A549 (cell line): ENCODE measurements around the gene ARRDC3. TPM values are rescaled to one million over a fixed set of nuclear protein-coding genes. Genes with fewer than 3 reads are reported as not detected.

ENCODE experiments used
- CBX8 ChIP-seq: fragments of 200-600 bp; sonication (generic); IDR thresholded peaks from 2 replicates; pipeline ENCODE4 v1.6.1; 2016
- CEBPB ChIP-seq, 2 experiments: fragments of >200 bp in 1 of 2; sonication (Bioruptor Twin) in 1 of 2; formaldehyde crosslinking in 1 of 2; IDR thresholded peaks; 2 replicates each; pipeline ENCODE4 v1.6.1; 2012 to 2016
- EHF ChIP-seq: fragments of 250-450 bp; sonication (Bioruptor Pico); IDR thresholded peaks from 2 replicates; pipeline ENCODE4 v1.5.0; 2020; ENCODE audit warnings: mild to moderate bottlenecking
- EHMT2 ChIP-seq: fragments of 200-600 bp; sonication (generic); IDR thresholded peaks from 2 replicates; pipeline ENCODE4 v1.6.1; 2016; ENCODE audit warnings: antibody characterized with exemption, low read depth, mild to moderate bottlenecking, moderate library complexity
- EP300 ChIP-seq, 2 experiments: fragments of >200 bp; sonication (Bioruptor Twin); formaldehyde crosslinking; IDR thresholded peaks; 2 replicates in 1 of 2; 3 replicates in 1 of 2; pipeline ENCODE4 v1.6.1; 2016 to 2017
- FOSB ChIP-seq: fragments of 250-450 bp; sonication (Bioruptor Pico); IDR thresholded peaks from 2 replicates; pipeline ENCODE4 v1.5.0; 2020; ENCODE audit warnings: mild to moderate bottlenecking, moderate library complexity
- HOXB5 ChIP-seq: fragments of 250-450 bp; sonication (Bioruptor Pico); IDR thresholded peaks from 2 replicates; pipeline ENCODE4 v1.5.0; 2020; ENCODE audit warnings: mild to moderate bottlenecking, moderate library complexity
- JUN ChIP-seq, 2 experiments: fragments of >200 bp; sonication (Bioruptor Twin); formaldehyde crosslinking; IDR thresholded peaks; 2 replicates in 1 of 2; 3 replicates in 1 of 2; pipeline ENCODE4 v1.6.1; 2016 to 2017
- KDM5A ChIP-seq: fragments of 200-600 bp; sonication (generic); IDR thresholded peaks from 2 replicates; pipeline ENCODE4 v1.6.1; 2016; ENCODE audit warnings: antibody characterized with exemption, mild to moderate bottlenecking
- NPAS2 ChIP-seq: fragments of 250-450 bp; sonication (Bioruptor Pico); IDR thresholded peaks from 2 replicates; pipeline ENCODE4 v1.8.0; 2022; ENCODE audit warnings: mild to moderate bottlenecking, moderate library complexity, borderline replicate concordance
- PHF8 ChIP-seq: fragments of 200-600 bp; sonication (generic); IDR thresholded peaks from 2 replicates; pipeline ENCODE4 v1.6.1; 2016; ENCODE audit warnings: low read depth, mild to moderate bottlenecking, antibody characterized with exemption, moderate library complexity, borderline replicate concordance
- POLR2AphosphoS2 ChIP-seq: conservative IDR thresholded peaks from 2 replicates; pipeline ENCODE4 v1.6.1; 2012; ENCODE audit warnings: low read length, improper control_type of control experiment, inconsistent platforms
- RARB ChIP-seq: fragments of 250-450 bp; sonication (Bioruptor Pico); IDR thresholded peaks from 2 replicates; pipeline ENCODE4 v1.8.0; 2021; ENCODE audit warnings: mild to moderate bottlenecking, moderate library complexity
- RNF2 ChIP-seq: fragments of 200-600 bp; sonication (generic); IDR thresholded peaks from 2 replicates; pipeline ENCODE4 v1.6.1; 2016; ENCODE audit warnings: low read depth, mild to moderate bottlenecking, antibody characterized with exemption, moderate library complexity, borderline replicate concordance
- SREBF2 ChIP-seq: fragments of 450-650 bp; IDR thresholded peaks from 2 replicates; pipeline ENCODE4 v1.6.1; 2014; ENCODE audit warnings: mild to moderate bottlenecking, moderate library complexity
- TP53 ChIP-seq: fragments of 250-450 bp; sonication (Bioruptor Pico); IDR thresholded peaks from 2 replicates; pipeline ENCODE4 v1.5.0; 2021; ENCODE audit warnings: mild to moderate bottlenecking, moderate library complexity
- ZC3H11A ChIP-seq: fragments of 450-650 bp; IDR thresholded peaks from 2 replicates; pipeline ENCODE4 v1.6.1; 2014; ENCODE audit warnings: antibody characterized with exemption, mild to moderate bottlenecking
- ZFP36 ChIP-seq: fragments of 450-650 bp; IDR thresholded peaks from 2 replicates; pipeline ENCODE4 v1.6.1; 2014; ENCODE audit warnings: borderline replicate concordance; ENCODE audit not compliant: partially characterized antibody
- ZNF302 ChIP-seq: fragments of 250-450 bp; sonication (Bioruptor Pico); IDR thresholded peaks from 2 replicates; pipeline ENCODE4 v1.9.0; 2021; ENCODE audit warnings: inconsistent platforms, mild to moderate bottlenecking, moderate library complexity
- ZSCAN20 ChIP-seq: fragments of 250-450 bp; sonication (Bioruptor Pico); IDR thresholded peaks from 2 replicates; pipeline ENCODE4 v1.8.0; 2022; ENCODE audit warnings: mild to moderate bottlenecking, moderate library complexity
- polyA plus RNA-seq, 4 experiments: library from polyadenylated mRNA; depleted of rRNA in 3 of 4; stranded (reverse); fragments of >200 nt; fragmentation: RNase III in 1 of 4; extraction: RNeasy Plus Mini Kit Qiagen cat#74134 plus additional on column Dnase treatment in 1 of 4; gene quantifications; 2 replicates in 3 of 4; 3 replicates in 1 of 4; pipeline ENCODE4 v1.2.3, GENCODE V29; 2011 to 2017
- TF ChIP-seq, protein P1 (sequence below): fragments of >200 bp; sonication (Bioruptor Twin); formaldehyde crosslinking; IDR thresholded peaks from 3 replicates; pipeline ENCODE4 v1.5.1; 2016
- TF ChIP-seq, protein P2 (sequence below): fragments of 200-600 bp; sonication (generic); IDR thresholded peaks from 2 replicates; pipeline ENCODE4 v1.6.1; 2016; ENCODE audit warnings: antibody characterized with exemption, mild to moderate bottlenecking, moderate library complexity
- TF ChIP-seq, protein P3 (sequence below): fragments of 250-450 bp; sonication (Bioruptor Pico); IDR thresholded peaks from 2 replicates; pipeline ENCODE4 v1.5.0; 2020; ENCODE audit warnings: low read depth, mild to moderate bottlenecking, moderate library complexity
- TF ChIP-seq, protein P4 (sequence below): IDR thresholded peaks from 2 replicates; pipeline ENCODE4 v1.6.1; 2012
- TF ChIP-seq, protein P5 (sequence below): fragments of >200 bp; sonication (Bioruptor Twin); formaldehyde crosslinking; IDR thresholded peaks from 3 replicates; pipeline ENCODE4 v1.6.1; 2016
- TF ChIP-seq, protein P6 (sequence below): IDR thresholded peaks from 2 replicates; pipeline ENCODE4 v1.6.1; 2012; ENCODE audit warnings: low read depth, borderline replicate concordance

The ARRDC3 gene
- polyA plus RNA-seq, 2 of the 4 experiments (the other 2 are of a cell fraction): 9.9 to 36.3 TPM

DNA sequence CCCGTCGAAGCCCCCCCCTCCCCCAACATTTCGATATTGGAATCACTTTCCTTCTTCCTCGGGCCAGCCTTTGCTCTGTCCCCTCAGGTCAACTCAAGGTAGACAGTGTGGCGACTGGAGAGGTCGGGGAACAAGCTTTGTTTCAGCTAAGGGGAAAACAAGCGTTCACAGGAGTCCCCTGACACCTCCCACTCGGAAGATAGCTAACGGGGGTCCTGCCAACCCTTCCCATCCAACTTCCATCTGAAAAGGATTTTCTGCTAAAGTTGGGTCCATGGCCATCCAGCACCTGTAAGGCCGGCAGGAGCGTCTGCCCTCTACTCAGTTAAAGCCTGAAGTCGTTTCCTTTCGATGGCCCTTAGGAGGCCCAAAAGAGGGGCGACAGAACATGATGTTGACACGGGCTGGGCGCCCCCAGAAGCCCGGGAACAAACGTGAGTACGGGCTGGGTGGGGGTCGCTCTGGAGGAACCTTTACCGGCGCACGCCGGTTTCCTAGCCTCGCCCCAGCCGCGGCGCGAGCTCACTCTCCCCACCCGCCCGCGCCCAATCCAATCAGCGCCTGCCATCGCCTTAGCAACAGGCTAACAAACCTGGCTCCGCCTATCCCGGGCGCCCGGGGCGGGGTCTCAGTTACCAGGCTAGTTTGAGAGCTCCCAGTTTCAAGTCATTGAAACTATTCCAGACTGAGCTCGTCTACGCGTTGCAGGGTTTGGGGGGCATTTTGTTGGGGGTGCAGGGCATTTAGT lies 2.5 kb downstream of the ARRDC3 start (continued):
- TF ChIP-seq, protein P1, sequence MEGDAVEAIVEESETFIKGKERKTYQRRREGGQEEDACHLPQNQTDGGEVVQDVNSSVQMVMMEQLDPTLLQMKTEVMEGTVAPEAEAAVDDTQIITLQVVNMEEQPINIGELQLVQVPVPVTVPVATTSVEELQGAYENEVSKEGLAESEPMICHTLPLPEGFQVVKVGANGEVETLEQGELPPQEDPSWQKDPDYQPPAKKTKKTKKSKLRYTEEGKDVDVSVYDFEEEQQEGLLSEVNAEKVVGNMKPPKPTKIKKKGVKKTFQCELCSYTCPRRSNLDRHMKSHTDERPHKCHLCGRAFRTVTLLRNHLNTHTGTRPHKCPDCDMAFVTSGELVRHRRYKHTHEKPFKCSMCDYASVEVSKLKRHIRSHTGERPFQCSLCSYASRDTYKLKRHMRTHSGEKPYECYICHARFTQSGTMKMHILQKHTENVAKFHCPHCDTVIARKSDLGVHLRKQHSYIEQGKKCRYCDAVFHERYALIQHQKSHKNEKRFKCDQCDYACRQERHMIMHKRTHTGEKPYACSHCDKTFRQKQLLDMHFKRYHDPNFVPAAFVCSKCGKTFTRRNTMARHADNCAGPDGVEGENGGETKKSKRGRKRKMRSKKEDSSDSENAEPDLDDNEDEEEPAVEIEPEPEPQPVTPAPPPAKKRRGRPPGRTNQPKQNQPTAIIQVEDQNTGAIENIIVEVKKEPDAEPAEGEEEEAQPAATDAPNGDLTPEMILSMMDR: no peak
- TF ChIP-seq ZSCAN20 (CRISPR knock-in tag): no peak
- peak; percentile 70 for TF ChIP-seq TP53 (CRISPR knock-in tag)
- TF ChIP-seq ZC3H11A: no peak
- no peak for TF ChIP-seq ZFP36
- TF ChIP-seq RNF2: no peak
- no peak for TF ChIP-seq RARB (CRISPR knock-in tag)
- TF ChIP-seq KDM5A: no peak
- TF ChIP-seq JUN (IDR thresholded peaks at IDR 0.05): peak in 1 of 2 experiments; percentile 47; a peak in 2 of 5 replicates
- peak; percentile 59; the same call in 1 of the 2 replicates for TF ChIP-seq POLR2AphosphoS2
- TF ChIP-seq SREBF2: no peak
- TF ChIP-seq FOSB (CRISPR knock-in tag): peak; percentile 93
- no peak; the same call in 1 of the 2 replicates for TF ChIP-seq HOXB5
- no peak for TF ChIP-seq NPAS2 (CRISPR knock-in tag)
- no peak; the same call in 1 of the 2 replicates for TF ChIP-seq PHF8
- TF ChIP-seq ZNF302 (CRISPR knock-in tag): no peak
- 0 out of 5 replicates have a peak, but pooled peaks of 1 of the 2 experiments have one; percentile 19 for TF ChIP-seq EP300 (IDR thresholded peaks at IDR 0.05)
- TF ChIP-seq CEBPB (IDR thresholded peaks at IDR 0.05): no peak
- TF ChIP-seq EHMT2: no peak
- TF ChIP-seq, protein P2, sequence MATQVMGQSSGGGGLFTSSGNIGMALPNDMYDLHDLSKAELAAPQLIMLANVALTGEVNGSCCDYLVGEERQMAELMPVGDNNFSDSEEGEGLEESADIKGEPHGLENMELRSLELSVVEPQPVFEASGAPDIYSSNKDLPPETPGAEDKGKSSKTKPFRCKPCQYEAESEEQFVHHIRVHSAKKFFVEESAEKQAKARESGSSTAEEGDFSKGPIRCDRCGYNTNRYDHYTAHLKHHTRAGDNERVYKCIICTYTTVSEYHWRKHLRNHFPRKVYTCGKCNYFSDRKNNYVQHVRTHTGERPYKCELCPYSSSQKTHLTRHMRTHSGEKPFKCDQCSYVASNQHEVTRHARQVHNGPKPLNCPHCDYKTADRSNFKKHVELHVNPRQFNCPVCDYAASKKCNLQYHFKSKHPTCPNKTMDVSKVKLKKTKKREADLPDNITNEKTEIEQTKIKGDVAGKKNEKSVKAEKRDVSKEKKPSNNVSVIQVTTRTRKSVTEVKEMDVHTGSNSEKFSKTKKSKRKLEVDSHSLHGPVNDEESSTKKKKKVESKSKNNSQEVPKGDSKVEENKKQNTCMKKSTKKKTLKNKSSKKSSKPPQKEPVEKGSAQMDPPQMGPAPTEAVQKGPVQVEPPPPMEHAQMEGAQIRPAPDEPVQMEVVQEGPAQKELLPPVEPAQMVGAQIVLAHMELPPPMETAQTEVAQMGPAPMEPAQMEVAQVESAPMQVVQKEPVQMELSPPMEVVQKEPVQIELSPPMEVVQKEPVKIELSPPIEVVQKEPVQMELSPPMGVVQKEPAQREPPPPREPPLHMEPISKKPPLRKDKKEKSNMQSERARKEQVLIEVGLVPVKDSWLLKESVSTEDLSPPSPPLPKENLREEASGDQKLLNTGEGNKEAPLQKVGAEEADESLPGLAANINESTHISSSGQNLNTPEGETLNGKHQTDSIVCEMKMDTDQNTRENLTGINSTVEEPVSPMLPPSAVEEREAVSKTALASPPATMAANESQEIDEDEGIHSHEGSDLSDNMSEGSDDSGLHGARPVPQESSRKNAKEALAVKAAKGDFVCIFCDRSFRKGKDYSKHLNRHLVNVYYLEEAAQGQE: no peak
- TF ChIP-seq, protein P3, sequence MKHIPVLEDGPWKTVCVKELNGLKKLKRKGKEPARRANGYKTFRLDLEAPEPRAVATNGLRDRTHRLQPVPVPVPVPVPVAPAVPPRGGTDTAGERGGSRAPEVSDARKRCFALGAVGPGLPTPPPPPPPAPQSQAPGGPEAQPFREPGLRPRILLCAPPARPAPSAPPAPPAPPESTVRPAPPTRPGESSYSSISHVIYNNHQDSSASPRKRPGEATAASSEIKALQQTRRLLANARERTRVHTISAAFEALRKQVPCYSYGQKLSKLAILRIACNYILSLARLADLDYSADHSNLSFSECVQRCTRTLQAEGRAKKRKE: 0 out of 2 replicates have a peak, but pooled peaks have one; percentile 9
- TF ChIP-seq, protein P4, sequence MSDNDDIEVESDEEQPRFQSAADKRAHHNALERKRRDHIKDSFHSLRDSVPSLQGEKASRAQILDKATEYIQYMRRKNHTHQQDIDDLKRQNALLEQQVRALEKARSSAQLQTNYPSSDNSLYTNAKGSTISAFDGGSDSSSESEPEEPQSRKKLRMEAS: 0 out of 2 replicates have a peak, but pooled peaks have one; percentile 28
- TF ChIP-seq, protein P5, sequence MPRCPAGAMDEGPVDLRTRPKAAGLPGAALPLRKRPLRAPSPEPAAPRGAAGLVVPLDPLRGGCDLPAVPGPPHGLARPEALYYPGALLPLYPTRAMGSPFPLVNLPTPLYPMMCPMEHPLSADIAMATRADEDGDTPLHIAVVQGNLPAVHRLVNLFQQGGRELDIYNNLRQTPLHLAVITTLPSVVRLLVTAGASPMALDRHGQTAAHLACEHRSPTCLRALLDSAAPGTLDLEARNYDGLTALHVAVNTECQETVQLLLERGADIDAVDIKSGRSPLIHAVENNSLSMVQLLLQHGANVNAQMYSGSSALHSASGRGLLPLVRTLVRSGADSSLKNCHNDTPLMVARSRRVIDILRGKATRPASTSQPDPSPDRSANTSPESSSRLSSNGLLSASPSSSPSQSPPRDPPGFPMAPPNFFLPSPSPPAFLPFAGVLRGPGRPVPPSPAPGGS: no peak
- TF ChIP-seq, protein P6, sequence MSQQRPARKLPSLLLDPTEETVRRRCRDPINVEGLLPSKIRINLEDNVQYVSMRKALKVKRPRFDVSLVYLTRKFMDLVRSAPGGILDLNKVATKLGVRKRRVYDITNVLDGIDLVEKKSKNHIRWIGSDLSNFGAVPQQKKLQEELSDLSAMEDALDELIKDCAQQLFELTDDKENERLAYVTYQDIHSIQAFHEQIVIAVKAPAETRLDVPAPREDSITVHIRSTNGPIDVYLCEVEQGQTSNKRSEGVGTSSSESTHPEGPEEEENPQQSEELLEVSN: no peak
- no peak for TF ChIP-seq CBX8
- no peak for TF ChIP-seq EHF (CRISPR knock-in tag)
